ENCODE measurements around the gene BRINP3.
"Not testable (repeated sequence)": the region's sequence is repeated elsewhere in the genome, so short reads cannot be mapped to it uniquely, and the experiment has no call there.

DNA sequence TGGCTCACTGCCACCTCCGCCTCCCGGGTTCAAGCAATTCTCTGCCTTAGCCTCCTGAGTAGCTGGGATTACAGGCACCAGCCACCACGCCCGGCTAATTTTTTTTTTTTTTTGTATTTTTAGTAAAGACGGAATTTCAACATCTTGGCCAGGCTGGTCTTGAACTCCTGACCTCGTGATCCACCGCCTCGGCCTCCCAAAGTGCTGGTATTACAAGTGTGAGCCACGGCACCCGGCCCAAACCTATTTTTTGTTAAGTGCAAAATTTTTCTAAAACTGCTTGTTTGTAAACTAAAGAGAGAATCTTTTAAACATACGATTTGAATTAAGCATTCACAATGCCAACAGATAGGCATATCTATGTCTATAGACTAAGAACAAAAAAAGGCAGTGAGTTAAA is 357.1 kb downstream of the BRINP3 start:
- TF ChIP-seq, protein P1, sequence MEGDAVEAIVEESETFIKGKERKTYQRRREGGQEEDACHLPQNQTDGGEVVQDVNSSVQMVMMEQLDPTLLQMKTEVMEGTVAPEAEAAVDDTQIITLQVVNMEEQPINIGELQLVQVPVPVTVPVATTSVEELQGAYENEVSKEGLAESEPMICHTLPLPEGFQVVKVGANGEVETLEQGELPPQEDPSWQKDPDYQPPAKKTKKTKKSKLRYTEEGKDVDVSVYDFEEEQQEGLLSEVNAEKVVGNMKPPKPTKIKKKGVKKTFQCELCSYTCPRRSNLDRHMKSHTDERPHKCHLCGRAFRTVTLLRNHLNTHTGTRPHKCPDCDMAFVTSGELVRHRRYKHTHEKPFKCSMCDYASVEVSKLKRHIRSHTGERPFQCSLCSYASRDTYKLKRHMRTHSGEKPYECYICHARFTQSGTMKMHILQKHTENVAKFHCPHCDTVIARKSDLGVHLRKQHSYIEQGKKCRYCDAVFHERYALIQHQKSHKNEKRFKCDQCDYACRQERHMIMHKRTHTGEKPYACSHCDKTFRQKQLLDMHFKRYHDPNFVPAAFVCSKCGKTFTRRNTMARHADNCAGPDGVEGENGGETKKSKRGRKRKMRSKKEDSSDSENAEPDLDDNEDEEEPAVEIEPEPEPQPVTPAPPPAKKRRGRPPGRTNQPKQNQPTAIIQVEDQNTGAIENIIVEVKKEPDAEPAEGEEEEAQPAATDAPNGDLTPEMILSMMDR (IDR thresholded peaks at IDR 0.05) = not testable (repeated sequence)
- TF ChIP-seq POLR2A, EP300, POLR2AphosphoS5 (IDR thresholded peaks at IDR 0.05): not testable (repeated sequence)

Measured in upper lobe of left lung (tissue), 4 donors.